Dermis microvascular lymphatic vessel endothelial cell (primary cell): ENCODE measurements around the gene CLCN7. TPM values are rescaled to one million over a fixed set of nuclear protein-coding genes. Genes with fewer than 3 reads are reported as not detected.

ENCODE experiments used
- DNase-seq, 2 donors: peaks; one replicate each; pipeline versions ENCODE4 v3.0.0 to v3.0.0-alpha.2; 2010; ENCODE audit warnings: low read depth in 2 of 2
- total RNA-seq: library from RNA; depleted of rRNA; stranded (reverse); fragments of >200 nt; gene quantifications from 2 replicates; pipeline ENCODE4 v1.2.1, GENCODE V29; 2014

CLCN7 gene
- total RNA-seq, 1 donor from 2014 or later, result 56.9 TPM

GRCh38 chr16:1407753-1408152, 67.1 kb downstream of the CLCN7 start:
- no peak for DNase-seq

DNA sequence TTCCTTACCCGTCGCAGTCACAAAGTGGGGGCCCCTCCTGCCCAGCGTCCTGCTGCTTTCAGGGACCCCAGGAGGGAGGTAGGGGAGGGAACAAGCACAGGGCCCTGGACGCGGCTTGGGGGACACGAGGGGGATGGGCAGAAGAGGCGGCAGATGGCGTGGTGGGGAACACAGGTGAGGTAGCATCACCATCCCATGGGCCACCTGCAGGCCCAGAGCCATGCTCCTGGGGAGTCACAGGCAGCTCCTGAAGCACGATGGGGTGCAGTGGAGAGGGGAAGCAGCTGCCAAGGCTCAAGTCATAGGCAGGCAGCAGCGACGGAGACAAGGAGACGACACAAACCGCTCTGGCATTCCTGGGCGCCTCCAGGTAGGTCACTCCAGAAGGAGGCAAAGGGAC, 71.1 kb downstream of the CLCN7 start:
- DNase-seq, result no peak

GRCh38 chr16:1403036-1403435, 71.8 kb downstream of the CLCN7 start:
- no peak for DNase-seq

GRCh38 chr16:1401758-1402154, 73.1 kb downstream of the CLCN7 start:
- DNase-seq, result no peak

- DNase-seq, result no peak
These were observed 73.6 kb downstream of the CLCN7 start for GRCh38 chr16:1401061-1401757.

DNA sequence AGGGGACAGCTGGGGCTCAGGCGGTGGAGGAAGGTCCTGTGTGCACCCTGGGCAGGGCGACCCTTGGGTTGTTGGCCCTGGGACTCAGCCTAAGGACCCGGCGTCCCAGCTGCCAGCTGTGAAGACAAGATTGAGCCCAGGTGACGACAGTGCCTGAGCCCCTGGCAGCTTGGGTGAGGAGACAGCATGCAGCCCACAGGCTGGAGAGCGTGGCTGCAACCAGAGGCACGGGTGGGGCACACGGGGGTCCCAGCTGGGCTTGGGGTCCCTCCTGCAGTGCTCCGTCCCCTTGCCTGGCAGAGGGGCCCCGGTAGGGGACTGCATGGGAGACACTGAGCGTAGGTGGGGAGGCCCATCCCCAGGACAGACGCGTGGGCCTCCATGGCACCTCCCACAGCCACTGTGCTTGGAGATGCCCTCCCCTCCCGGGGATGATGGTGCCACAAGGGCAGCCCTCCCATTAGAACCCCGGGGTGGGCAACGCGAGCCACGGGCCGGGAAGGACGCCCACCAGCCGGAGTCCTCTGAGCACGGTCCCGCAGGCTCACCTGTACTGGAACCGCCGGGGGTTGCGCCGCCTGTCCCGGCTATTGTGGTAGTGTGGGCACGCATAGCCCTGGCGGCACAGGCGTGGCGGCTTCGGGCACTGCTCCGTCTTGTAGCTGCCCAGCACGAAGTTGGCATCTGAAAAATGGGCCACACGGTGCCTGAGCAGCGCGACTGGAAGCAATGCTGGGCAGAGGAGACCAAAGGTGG, 75.8 kb downstream of the CLCN7 start:
- no peak for DNase-seq

GRCh38 chr16:1398351-1398750, 76.5 kb downstream of the CLCN7 start:
- no peak for DNase-seq

GRCh38 chr16:1397779-1398178, 77.0 kb downstream of the CLCN7 start:
- no peak for DNase-seq

DNA sequence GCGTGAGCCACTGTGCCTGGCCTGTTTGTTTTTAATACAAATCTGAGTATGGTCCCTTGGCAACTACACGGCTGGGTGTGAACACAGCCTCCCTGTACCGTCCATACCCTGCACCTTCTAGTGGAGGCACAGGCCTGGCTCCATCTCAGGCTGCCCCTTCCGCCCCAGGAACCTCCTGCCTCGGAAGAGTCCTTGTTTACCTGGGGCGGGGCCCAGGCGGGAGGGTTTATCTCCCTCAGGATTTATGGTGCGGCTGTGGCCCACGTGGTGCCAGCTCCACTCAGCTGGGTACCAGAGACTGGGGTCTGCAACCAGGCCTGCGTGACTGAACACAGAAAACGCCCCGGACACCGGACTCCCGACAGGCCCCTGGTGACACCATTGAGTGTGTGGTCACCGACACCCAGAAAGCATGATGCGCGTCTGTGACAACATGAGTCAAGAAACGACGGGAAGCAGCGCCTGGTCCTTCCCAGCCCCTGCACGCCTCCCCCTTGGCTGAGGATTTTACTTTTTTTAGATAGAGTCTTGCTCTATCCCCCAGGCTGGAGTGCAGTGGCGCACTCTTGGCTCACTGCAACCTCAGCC, 79.3 kb downstream of the CLCN7 start:
- no peak for DNase-seq

Other genes with a start within 250 kb of the CLCN7 start
- not detected in 2 replicates for gene TPSG1, start 249.8 kb downstream of the CLCN7 start, total RNA-seq
- not detected in 2 replicates for gene TPSB2, start 244.8 kb downstream of the CLCN7 start, total RNA-seq
- not detected in 2 replicates for gene TPSAB1, start 234.3 kb downstream of the CLCN7 start, total RNA-seq
- not detected in 2 replicates for gene TPSD1, start 219.0 kb downstream of the CLCN7 start, total RNA-seq
- gene UBE2I, start 165.4 kb downstream of the CLCN7 start, total RNA-seq, result 34.1 and 40.1 TPM in 2 replicates
- gene BAIAP3, start 141.4 kb downstream of the CLCN7 start, total RNA-seq, result 0.64 and 1.6 TPM in 2 replicates
- gene TSR3, start 123.2 kb downstream of the CLCN7 start, total RNA-seq, result 53.7 and 58.4 TPM in 2 replicates
- gene GNPTG, start 123.1 kb downstream of the CLCN7 start, total RNA-seq, result 16.8 and 36.2 TPM in 2 replicates
- gene UNKL, start 60.3 kb downstream of the CLCN7 start, total RNA-seq, result 5.3 and 9.1 TPM in 2 replicates
- 16.8 and 16.9 TPM in 2 replicates for gene UQCC4, start 54.3 kb downstream of the CLCN7 start, total RNA-seq
- not detected in 2 replicates for gene PERCC1, start 44.0 kb downstream of the CLCN7 start, total RNA-seq
- gene CCDC154, start 30.5 kb downstream of the CLCN7 start, total RNA-seq, result 0.13 TPM in 2 replicates
- gene PTX4, start 13.9 kb upstream of the CLCN7 start, total RNA-seq, result under 0.01 and 0.13 TPM in 2 replicates
- 13.6 and 20.5 TPM in 2 replicates for gene TELO2, start 18.3 kb upstream of the CLCN7 start, total RNA-seq
- gene TMEM204, start 58.6 kb upstream of the CLCN7 start, total RNA-seq, result 95.9 and 158 TPM in 2 replicates
- gene IFT140, start 137.0 kb upstream of the CLCN7 start, total RNA-seq, result 11.3 and 17.4 TPM in 2 replicates
- 7.1 and 12.9 TPM in 2 replicates for gene CRAMP1, start 137.3 kb upstream of the CLCN7 start, total RNA-seq
- gene JPT2, start 203.3 kb upstream of the CLCN7 start, total RNA-seq, result 42.5 and 56.1 TPM in 2 replicates
- gene MAPK8IP3, start 231.2 kb upstream of the CLCN7 start, total RNA-seq, result 13.9 and 25.7 TPM in 2 replicates